Brain pericyte (primary cell): ENCODE results near the gene C2.
"Not testable (repeated sequence)": the region's sequence is repeated elsewhere in the genome, so short reads cannot be mapped to it uniquely, and the experiment has no call there.

Experiments
- DNase-seq: peaks from one replicate; pipeline ENCODE4 v3.0.0-alpha.2; 2012; ENCODE audit warnings: low read depth, low spot score

The C2 gene

DNA sequence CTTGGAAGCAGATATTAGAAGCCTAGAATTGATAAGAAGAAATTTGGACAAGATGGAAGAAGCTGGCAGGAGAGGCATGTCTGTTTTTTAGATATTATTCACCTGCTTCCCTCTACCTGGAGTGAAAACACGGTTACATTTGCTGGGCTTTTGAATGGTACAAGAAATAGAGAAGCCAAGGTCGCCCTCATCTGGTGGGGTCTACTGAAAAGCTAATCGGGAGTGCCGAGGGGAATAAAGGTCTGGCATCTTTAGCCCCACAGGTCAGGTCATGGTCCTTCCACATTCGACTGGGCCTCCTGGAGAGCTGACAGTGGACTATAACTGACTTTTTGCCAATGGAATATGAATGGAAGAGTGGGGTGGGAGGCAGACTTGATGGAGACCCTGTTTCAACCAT is 4.6 kb upstream of the C2 start:
- no peak for DNase-seq

DNA sequence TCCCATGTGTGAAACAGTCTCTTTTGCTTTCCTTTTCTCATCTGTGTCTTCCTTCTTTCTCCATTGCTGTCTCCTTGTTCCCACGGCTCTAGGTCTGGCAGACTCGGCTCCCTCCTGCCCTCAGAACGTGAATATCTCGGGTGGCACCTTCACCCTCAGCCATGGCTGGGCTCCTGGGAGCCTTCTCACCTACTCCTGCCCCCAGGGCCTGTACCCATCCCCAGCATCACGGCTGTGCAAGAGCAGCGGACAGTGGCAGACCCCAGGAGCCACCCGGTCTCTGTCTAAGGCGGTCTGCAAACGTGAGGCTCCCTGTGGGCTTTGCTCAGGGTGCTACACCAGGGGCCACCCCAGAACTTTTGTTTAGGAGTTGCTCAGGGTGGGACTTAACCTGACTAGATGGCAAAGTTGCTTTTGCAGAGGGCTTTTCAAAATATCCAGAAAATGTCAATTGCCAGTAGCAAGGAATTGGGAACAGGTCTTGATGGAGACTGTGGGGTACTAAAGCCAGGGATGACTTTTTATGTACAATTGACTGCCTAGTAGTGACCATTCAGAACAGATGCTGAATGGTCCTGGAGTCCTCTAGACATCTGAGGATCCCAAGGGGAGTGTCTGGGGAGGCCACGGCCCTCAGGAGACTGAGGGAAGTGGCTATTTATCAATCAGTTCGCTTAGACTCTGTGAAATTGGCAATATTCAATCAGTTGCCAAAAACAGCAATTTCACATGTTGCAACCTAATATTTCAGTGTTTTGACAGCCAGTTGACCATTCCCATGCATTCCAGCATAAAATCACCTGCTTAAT is 550 bp downstream of the C2 start:
- DNase-seq = no peak

DNA sequence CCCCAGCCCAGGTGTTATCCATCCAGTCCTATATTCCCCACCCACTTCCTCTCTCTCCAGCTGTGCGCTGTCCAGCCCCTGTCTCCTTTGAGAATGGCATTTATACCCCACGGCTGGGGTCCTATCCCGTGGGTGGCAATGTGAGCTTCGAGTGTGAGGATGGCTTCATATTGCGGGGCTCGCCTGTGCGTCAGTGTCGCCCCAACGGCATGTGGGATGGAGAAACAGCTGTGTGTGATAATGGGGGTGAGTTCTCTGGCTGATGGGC is 1.1 kb downstream of the C2 start:
- no peak for DNase-seq

DNA sequence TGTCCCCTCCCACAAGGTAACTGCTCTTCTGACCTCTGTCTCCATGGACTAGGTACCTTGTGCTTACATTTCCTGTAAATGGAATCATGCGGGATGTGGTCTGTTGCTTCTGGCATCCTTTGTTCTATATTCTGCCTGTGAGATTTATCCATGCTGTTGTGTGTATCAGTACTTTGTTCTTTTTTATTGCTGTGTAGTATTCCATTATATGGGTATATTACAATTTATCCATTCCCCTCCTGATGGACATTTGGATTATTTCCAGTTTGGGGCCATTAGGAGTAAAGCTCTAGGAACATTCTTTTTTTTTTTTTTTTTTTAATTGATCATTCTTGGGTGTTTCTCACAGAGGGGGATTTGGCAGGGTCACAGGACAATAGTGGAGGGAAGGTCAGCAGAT is 3.4 kb downstream of the C2 start:
- DNase-seq = no peak

DNA sequence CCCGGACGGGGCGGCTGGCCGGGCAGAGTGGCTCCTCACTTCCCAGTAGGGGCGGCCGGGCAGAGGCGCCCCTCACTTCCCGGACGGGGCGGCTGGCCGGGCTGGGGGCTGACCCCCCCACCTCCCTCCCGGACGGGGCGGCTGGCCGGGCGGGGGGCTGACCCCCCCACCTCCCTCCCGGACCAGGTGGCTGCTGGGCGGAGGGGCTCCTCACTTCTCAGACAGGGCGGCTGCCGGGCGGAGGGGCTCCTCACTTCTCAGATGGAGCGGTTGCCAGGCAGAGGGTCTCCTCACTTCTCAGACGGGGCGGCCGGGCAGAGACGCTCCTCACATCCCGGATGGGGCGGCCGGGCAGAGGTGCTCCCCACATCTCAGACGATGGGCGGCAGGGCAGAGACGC is 4.6 kb downstream of the C2 start:
- not testable (repeated sequence) for DNase-seq

DNA sequence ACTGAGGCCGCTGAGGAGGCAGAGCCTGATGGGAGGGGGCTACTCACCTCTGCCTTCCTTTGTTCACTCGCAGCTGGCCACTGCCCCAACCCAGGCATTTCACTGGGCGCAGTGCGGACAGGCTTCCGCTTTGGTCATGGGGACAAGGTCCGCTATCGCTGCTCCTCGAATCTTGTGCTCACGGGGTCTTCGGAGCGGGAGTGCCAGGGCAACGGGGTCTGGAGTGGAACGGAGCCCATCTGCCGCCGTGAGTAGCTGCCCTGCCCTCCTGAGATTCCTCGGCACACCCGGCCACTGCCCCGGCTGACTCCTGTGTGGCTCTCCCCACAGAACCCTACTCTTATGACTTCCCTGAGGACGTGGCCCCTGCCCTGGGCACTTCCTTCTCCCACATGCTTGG is 6.0 kb downstream of the C2 start:
- no peak for DNase-seq

DNA sequence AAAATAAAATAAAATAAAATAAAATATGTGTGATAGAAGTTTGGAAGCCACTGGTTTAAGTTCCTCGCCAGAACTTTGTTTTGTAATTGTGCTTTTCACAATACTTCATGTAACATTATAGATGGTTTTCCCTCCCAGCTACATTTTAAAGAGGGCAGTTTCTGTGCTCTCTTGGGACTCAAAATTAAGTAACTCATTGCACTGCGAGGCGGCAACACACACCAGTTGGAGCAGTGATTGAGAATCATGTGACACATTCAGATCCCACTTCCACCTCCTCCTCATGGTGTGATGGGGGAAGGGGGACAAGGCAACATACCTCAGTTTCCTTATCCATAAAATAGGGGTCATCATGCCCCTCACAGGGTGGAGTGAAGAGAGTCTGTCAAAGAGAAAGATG is 7.5 kb downstream of the C2 start:
- no peak for DNase-seq

DNA sequence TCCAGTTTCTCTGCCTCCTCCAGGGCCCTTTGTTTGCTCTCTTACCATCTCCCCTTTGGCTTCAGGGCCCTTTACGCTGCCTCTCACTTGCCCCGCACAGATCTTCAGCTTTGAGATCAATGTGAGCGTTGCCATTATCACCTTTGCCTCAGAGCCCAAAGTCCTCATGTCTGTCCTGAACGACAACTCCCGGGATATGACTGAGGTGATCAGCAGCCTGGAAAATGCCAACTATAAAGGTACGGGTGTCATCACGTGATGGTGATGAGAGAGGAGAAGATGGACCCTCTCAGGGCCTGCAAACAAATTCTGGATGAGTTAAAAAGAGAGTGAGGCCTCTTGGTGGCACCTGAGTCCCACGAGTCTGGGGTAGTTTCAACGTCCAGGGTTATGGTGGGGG is 8.3 kb downstream of the C2 start:
- DNase-seq = no peak

DNA sequence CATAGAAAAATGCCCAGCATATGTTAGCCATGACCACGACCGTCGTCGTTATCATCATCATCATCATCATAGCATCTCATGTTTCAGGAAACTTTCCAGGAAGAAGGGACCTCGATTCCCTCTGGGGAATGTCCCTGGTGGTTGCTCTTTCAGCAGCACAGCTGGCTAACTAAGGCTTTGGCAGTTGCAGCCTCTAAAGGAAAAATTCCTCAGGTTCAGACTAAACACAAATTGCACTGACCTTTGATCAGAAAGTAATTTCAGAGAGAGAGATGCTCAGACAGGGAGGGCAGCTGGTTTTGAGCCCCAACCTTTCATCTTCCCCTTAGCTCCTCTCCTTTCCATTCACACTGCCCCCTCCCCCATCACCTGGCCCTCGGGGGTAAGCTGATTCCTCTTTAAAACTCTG is 12.7 kb downstream of the C2 start:
- DNase-seq = no peak

DNA sequence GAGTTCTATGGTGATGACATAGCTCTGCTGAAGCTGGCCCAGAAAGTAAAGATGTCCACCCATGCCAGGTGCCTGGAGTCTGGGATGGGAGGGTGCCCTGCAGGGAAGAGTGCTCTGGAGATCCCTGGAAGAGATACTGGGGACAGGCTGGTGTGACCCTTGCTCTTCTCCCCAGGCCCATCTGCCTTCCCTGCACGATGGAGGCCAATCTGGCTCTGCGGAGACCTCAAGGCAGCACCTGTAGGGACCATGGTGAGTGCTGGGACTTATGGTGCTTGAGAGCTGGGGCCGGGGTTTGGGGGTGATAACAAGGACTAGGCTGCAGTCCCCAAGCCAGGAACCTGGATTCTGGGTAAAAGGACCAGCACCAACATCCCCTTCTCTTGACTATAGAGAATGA is 16.2 kb downstream of the C2 start:
- DNase-seq = no peak

DNA sequence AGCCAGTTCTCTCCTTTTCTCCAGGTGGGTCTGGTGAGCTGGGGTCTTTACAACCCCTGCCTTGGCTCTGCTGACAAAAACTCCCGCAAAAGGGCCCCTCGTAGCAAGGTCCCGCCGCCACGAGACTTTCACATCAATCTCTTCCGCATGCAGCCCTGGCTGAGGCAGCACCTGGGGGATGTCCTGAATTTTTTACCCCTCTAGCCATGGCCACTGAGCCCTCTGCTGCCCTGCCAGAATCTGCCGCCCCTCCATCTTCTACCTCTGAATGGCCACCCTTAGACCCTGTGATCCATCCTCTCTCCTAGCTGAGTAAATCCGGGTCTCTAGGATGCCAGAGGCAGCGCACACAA is 17.6 kb downstream of the C2 start:
- DNase-seq = no peak

DNA sequence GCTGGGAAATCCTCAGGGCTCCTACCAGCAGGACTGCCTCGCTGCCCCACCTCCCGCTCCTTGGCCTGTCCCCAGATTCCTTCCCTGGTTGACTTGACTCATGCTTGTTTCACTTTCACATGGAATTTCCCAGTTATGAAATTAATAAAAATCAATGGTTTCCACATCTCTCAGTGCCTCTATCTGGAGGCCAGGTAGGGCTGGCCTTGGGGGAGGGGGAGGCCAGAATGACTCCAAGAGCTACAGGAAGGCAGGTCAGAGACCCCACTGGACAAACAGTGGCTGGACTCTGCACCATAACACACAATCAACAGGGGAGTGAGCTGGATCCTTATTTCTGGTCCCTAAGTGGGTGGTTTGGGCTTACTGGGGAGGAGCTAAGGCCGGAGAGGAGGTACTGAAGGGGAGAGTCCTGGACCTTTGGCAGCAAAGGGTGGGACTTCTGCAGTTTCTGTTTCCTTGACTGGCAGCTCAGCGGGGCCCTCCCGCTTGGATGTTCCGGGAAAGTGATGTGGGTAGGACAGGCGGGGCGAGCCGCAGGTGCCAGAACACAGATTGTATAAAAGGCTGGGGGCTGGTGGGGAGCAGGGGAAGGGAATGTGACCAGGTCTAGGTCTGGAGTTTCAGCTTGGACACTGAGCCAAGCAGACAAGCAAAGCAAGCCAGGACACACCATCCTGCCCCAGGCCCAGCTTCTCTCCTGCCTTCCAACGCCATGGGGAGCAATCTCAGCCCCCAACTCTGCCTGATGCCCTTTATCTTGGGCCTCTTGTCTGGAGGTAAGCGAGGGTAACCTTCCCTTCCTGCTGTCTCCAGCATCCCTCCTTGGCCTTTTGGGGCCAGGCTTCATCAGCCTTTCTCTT is 18.2 kb downstream of the C2 start, which contains the start of gene CFB:
Gene CFB (plus strand): TSS at position 589 of the 863 bp plus-strand sequence. CDS start 127 bp downstream, at position 716.
- DNase-seq = no peak

DNA sequence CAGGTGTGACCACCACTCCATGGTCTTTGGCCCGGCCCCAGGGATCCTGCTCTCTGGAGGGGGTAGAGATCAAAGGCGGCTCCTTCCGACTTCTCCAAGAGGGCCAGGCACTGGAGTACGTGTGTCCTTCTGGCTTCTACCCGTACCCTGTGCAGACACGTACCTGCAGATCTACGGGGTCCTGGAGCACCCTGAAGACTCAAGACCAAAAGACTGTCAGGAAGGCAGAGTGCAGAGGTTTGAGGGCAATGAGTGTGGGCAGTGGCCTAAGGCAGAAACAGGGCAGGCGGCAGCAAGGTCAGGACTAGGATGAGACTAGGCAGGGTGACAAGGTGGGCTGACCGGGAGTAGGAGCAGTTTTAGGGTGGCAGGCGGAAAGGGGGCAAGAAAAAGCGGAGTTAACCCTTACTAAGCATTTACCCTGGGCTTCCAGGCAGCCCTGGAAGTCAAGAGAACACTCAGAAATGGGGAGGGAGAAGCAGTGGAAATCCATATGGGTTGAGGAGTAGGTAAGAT is 18.9 kb downstream of the C2 start:
- DNase-seq = no peak

DNA sequence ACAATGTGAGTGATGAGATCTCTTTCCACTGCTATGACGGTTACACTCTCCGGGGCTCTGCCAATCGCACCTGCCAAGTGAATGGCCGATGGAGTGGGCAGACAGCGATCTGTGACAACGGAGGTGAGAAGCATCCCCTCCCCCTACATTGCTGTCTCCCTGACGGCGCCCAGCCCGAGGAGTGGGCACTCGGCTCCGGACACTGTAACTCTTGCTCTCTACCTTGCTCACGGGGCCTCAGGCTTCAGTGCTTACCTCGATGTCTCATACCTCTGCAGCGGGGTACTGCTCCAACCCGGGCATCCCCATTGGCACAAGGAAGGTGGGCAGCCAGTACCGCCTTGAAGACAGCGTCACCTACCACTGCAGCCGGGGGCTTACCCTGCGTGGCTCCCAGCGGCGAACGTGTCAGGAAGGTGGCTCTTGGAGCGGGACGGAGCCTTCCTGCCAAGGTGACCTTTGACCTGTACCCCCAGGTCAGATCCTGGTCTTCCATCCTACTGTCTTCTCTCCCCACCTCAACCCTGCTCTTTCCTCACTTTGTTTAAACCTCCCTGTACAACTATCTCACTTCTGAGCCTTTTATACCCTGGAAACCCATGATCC is 19.7 kb downstream of the C2 start:
- no peak for DNase-seq

DNA sequence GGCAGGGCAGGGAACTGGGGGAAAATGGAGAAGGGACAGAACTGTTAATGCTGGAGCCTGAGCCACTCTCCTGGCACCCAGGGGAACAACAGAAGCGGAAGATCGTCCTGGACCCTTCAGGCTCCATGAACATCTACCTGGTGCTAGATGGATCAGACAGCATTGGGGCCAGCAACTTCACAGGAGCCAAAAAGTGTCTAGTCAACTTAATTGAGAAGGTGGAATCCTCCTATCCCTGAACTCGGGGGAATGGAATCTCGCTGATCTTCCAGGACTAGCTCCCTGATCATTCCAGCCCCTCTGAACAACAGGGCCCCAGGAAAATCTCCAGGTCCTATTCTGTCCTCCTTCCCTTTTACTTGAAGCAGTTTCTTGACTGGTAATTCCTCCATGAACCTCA is 20.3 kb downstream of the C2 start:
- DNase-seq = no peak

DNA sequence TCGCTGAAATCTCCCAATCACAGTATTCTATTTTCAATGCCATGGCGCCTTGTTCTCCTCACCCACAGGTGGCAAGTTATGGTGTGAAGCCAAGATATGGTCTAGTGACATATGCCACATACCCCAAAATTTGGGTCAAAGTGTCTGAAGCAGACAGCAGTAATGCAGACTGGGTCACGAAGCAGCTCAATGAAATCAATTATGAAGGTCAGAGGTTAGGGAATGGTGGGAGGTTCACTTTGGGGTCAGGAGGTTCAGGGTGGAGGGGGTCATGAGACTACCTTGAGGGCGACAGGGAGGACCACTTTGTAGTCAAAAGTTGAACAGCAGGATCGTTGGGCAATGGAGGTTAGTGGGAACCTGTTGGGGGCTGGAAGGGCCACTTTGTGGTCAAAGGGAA is 20.8 kb downstream of the C2 start:
- DNase-seq = no peak

DNA sequence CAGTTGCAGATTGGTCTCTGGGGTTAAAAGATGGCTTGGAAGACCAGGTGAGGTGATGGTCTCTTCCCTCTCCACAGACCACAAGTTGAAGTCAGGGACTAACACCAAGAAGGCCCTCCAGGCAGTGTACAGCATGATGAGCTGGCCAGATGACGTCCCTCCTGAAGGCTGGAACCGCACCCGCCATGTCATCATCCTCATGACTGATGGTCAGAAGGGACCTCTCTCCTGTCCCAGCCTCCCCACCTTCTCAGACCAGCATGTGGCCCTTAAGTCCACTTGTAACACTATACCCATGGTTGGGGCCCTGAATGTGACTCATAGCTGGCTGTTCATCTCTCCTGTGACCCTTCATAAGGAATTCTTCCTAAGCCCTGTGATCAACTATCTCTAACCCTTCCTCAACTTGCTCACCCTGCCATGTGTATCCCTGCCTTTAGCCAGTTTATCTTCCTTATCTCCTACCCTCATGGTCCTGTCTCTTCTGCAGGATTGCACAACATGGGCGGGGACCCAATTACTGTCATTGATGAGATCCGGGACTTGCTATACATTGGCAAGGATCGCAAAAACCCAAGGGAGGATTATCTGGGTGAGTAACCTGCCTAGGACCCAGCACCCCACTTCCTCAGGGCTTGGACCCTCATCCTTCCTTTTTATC is 21.4 kb downstream of the C2 start:
- DNase-seq = no peak

DNA sequence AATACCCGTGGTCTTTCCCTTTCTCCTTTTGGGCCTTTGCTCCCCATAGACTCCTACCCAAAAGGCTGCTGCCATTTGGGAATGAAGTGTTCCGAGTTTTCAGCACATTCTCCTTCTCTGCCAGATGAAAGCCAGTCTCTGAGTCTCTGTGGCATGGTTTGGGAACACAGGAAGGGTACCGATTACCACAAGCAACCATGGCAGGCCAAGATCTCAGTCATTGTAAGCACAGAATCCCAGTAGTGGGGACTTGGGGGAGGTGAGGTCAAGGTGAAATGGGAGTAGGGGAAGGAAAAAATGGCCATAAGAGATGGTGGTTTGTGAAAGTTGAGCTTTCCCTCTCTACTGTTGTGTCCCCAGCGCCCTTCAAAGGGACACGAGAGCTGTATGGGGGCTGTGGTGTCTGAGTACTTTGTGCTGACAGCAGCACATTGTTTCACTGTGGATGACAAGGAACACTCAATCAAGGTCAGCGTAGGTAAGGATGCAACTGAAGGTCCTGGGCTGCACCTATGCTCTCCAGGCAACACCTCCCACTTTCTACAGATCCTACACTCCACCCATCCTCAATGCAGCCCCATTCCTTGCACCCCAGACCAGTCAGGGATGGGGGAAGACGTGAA is 22.5 kb downstream of the C2 start:
- no peak for DNase-seq

DNA sequence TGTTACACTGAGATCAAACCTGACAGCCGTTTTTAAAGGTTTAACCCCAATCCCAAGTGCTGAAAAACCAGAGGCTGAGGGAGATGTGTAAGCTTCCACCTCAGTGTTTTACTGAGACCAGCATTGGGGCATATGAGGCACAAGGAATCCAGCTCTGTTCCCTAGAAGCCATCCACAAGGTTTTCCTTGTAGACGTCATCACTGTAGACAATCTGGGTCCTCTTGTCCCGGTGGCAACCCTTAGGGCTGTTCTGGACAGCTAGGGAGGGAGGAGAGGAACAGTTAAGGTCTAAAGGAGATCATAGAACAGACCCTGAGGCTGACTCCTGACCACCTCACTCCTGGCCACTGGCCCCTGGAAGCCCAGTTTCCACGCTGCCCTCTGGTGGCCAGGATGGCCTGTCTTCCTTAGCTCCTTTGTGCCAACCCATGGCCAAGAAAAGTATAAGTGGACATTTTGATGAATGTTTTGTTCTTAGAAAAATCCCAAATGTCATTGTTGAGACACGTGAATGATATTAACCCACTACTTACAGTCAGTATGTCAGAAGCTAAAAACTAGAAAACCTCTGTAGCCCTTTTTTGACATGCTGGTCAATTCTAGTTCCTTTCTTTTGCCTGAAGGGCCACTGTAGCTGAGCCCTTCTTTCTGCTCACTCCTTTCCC is 24.8 kb downstream of the C2 start:
- DNase-seq = no peak

DNA sequence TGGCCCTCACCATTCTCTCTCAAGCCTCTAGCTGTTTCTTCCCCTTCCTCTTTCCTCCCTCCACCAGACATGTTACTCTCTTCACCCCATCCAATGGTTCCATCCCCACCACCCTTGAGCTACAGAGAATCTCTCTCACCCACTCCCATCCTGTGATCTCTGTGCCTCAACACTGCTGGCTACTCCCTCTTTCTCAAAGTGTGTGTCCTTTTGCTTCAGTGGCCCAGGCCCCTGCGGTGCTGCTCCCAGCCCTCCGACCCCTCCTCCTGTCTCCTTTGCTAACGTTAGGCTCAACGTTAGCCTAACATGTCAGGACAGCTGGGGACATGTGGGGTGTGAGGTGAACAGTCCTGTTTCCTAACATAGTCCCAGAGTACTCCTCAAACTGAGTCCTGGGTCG is 25.4 kb downstream of the C2 start:
- no peak for DNase-seq

DNA sequence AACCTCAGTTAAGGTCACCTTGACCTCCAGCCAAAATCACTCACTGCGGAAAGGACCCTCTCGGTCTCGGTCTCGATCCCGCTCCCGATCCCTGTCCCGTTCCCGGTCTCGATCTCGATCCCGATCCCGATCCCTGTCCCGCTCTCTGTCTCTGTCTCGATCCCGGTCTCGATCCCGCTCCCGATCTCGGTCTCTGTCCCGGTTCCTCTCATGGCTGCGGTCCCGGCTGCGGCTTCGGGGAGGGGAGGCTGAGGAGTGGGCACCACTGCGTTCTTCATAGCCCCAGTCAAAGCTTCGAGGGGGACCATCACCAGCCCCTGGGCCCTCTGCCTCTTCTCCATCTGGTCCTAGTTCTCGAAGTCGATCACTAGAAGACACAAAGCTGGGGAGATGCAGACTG is 27.0 kb downstream of the C2 start:
- no peak for DNase-seq
